H1 (cell line): ENCODE data around the gene HEBP2. TPM values are rescaled to one million over a fixed set of nuclear protein-coding genes. Genes with fewer than 3 reads are reported as not detected.

Experiments used
- CTCF ChIA-PET: fragments of 300-600 bp; sonication (Branson Sonifier 250); formaldehyde crosslinking; loops from one replicate; lab custom pipeline; 2021; ENCODE audit not compliant: partially characterized antibody; lab: Charles Lee
- POLR2A ChIA-PET: fragments of 300-600 bp; sonication (Branson Sonifier 250); formaldehyde crosslinking; loops from one replicate; lab custom pipeline; 2021; ENCODE audit warnings: inconsistent platforms; ENCODE audit not compliant: partially characterized antibody; lab: Charles Lee
- DNase-seq, 2 experiments: peaks; one replicate each; pipeline versions ENCODE4 v3.0.0 to v3.0.0-alpha.2; 2010 to 2022; ENCODE audit warnings: low spot score in 2 of 2, low read depth in 1 of 2, mixed read lengths in 1 of 2
- FAIRE-seq: peaks from 2 replicates; lab custom pipeline; 2011; peaks lifted over from hg19 to GRCh38; lab: Jason Lieb, UNC
- H2AFZ ChIP-seq: 2 replicates; pipeline ENCODE4 v1.8.1; 2012; ENCODE audit warnings: low read length, inconsistent platforms
- H2AK5ac ChIP-seq: 2 replicates; pipeline ENCODE4 v1.6.1; 2013; ENCODE audit warnings: low read depth, low read length
- H2BK120ac ChIP-seq: replicated peaks from 2 replicates; pipeline ENCODE3; 2013; ENCODE audit warnings: low read depth, low read length, inconsistent platforms
- H2BK12ac ChIP-seq: 2 replicates; pipeline ENCODE4 v1.6.1; 2013; ENCODE audit warnings: low read depth, low read length
- H2BK15ac ChIP-seq: 2 replicates; pipeline ENCODE4 v1.6.1; 2013; ENCODE audit warnings: low read length
- H2BK20ac ChIP-seq: 2 replicates; pipeline ENCODE4 v1.6.1; 2013; ENCODE audit warnings: low read length
- H2BK5ac ChIP-seq: 2 replicates; pipeline ENCODE4 v1.6.1; 2013; ENCODE audit warnings: low read depth, low read length
- H3K14ac ChIP-seq: 2 replicates; pipeline ENCODE4 v1.6.1; 2013; ENCODE audit warnings: inconsistent platforms; ENCODE audit not compliant: insufficient read length
- H3K18ac ChIP-seq: 2 replicates; pipeline ENCODE4 v1.6.1; 2013; ENCODE audit warnings: low read length; ENCODE audit errors: extremely low read depth
- H3K23ac ChIP-seq: 2 replicates; pipeline ENCODE4 v1.6.1; 2013; ENCODE audit warnings: inconsistent platforms; ENCODE audit not compliant: insufficient read length
- H3K23me2 ChIP-seq: 2 replicates; pipeline ENCODE4 v1.6.1; 2013; ENCODE audit warnings: low read depth, low read length
- H3K27ac ChIP-seq: 2 replicates; pipeline ENCODE4 v1.6.1; 2011; ENCODE audit warnings: low read depth, low read length, inconsistent platforms
- H3K27me3 ChIP-seq, 4 experiments: replicated peaks in 1 of 4; 1 replicate in 1 of 4; 2 replicates in 3 of 4; pipeline versions ENCODE4 v1.6.1 to v1.8.1; 2011 to 2013; ENCODE audit warnings: low read length in 3 of 4, mild to moderate bottlenecking in 3 of 4, inconsistent platforms in 2 of 4, mixed read lengths in 2 of 4, moderate library complexity in 1 of 4; ENCODE audit not compliant: control insufficient read depth in 3 of 4, insufficient read depth in 3 of 4; ENCODE audit errors: extremely low read depth in 1 of 4
- H3K36me3 ChIP-seq, 4 experiments: 2 replicates each; pipeline versions ENCODE4 v1.6.1 to v1.8.1; 2011 to 2013; ENCODE audit warnings: mild to moderate bottlenecking in 4 of 4, low read length in 3 of 4, moderate library complexity in 2 of 4, control low read depth in 1 of 4, inconsistent platforms in 1 of 4; ENCODE audit not compliant: insufficient read depth in 4 of 4, control insufficient read depth in 2 of 4
- H3K4ac ChIP-seq: replicated peaks from 2 replicates; pipeline ENCODE3; 2013; ENCODE audit warnings: low read length, low read depth, mixed read lengths, inconsistent platforms; ENCODE audit not compliant: insufficient read length
- H3K4me1 ChIP-seq, 4 experiments: replicated peaks in 1 of 4; 1 replicate in 1 of 4; 2 replicates in 3 of 4; pipeline versions ENCODE4 v1.6.1 to v1.8.1; 2011 to 2013; ENCODE audit warnings: low read length in 3 of 4, inconsistent platforms in 2 of 4, mixed read lengths in 1 of 4; ENCODE audit not compliant: insufficient read depth in 4 of 4, control insufficient read depth in 3 of 4
- H3K4me2 ChIP-seq, 2 experiments: 2 replicates each; pipeline versions ENCODE4 v1.6.1 to v1.8.1; 2011 to 2013; ENCODE audit warnings: low read depth in 2 of 2, low read length in 2 of 2, control low read depth in 1 of 2, inconsistent platforms in 1 of 2, mild to moderate bottlenecking in 1 of 2; ENCODE audit not compliant: insufficient read depth in 1 of 2
- H3K4me3 ChIP-seq, 4 experiments: fragments of 200-600, 300-600 bp in 1 of 4; sonication (generic), shearing (Covaris generic), sonication (Bioruptor Twin) in 1 of 4; 2 replicates each; pipeline versions ENCODE4 v1.5.1 to v1.8.1; 2011 to 2016; ENCODE audit warnings: low read length in 4 of 4, low read depth in 3 of 4, control low read depth in 2 of 4, inconsistent platforms in 2 of 4, mild to moderate bottlenecking in 2 of 4, mixed read lengths in 1 of 4, moderate library complexity in 1 of 4; ENCODE audit not compliant: insufficient read depth in 2 of 4; ENCODE audit errors: extremely low read depth in 1 of 4
- H3K56ac ChIP-seq: replicated peaks from 2 replicates; pipeline ENCODE3; 2013; ENCODE audit warnings: low read depth, mild to moderate bottlenecking, mixed read lengths, low read length, inconsistent platforms; ENCODE audit not compliant: insufficient read length
- H3K79me1 ChIP-seq: 2 replicates; pipeline ENCODE4 v1.6.1; 2013; ENCODE audit warnings: low read depth, low read length, control low read depth
- H3K79me2 ChIP-seq, 2 experiments: 2 replicates each; pipeline versions ENCODE4 v1.6.1 to v1.8.1; 2012 to 2013; ENCODE audit warnings: low read length in 2 of 2, mild to moderate bottlenecking in 2 of 2, inconsistent platforms in 1 of 2; ENCODE audit not compliant: insufficient read depth in 2 of 2, control insufficient read depth in 1 of 2
- H3K9ac ChIP-seq, 4 experiments: replicated peaks in 1 of 4; 1 replicate in 1 of 4; 2 replicates in 3 of 4; pipeline versions ENCODE4 v1.6.1 to v1.8.1; 2011 to 2013; ENCODE audit warnings: low read depth in 3 of 4, low read length in 3 of 4, control low read depth in 2 of 4, mild to moderate bottlenecking in 2 of 4, moderate library complexity in 2 of 4, inconsistent platforms in 1 of 4; ENCODE audit errors: extremely low read depth in 1 of 4
- H3K9me3 ChIP-seq, 2 experiments: 2 replicates each; pipeline versions ENCODE4 v1.6.1 to v1.8.1; 2012 to 2013; ENCODE audit warnings: mild to moderate bottlenecking in 2 of 2, moderate library complexity in 2 of 2, control low read depth in 1 of 2, inconsistent platforms in 1 of 2, low read depth in 1 of 2, low read length in 1 of 2, mixed read lengths in 1 of 2; ENCODE audit not compliant: insufficient read depth in 2 of 2
- H4K20me1 ChIP-seq, 2 experiments: replicated peaks in 1 of 2; 2 replicates each; pipeline versions ENCODE3 to v1.8.1; 2011 to 2013; ENCODE audit warnings: inconsistent platforms in 2 of 2, low read length in 2 of 2, mild to moderate bottlenecking in 1 of 2; ENCODE audit not compliant: insufficient read depth in 2 of 2, control insufficient read depth in 1 of 2
- H4K5ac ChIP-seq: 2 replicates; pipeline ENCODE4 v1.6.1; 2013; ENCODE audit warnings: low read length, low read depth, mixed read lengths, inconsistent platforms; ENCODE audit not compliant: insufficient read length
- H4K8ac ChIP-seq: 2 replicates; pipeline ENCODE4 v1.8.0; 2013; ENCODE audit warnings: mild to moderate bottlenecking, moderate library complexity, low read length, inconsistent platforms; ENCODE audit not compliant: insufficient read depth; ENCODE audit errors: extremely low read depth
- H4K91ac ChIP-seq: replicated peaks from 2 replicates; pipeline ENCODE3; 2013; ENCODE audit warnings: low read length, mixed read lengths, inconsistent platforms; ENCODE audit not compliant: insufficient read length
- RFX5 ChIP-seq: IDR thresholded peaks from 2 replicates; pipeline ENCODE4 v1.6.1; 2011; ENCODE audit warnings: low read depth, low read length, improper control_type of control experiment, borderline replicate concordance
- WGBS, 2 experiments: shearing (Covaris generic) in 1 of 2; methylation state at CpG; one replicate each; pipeline versions ENCODE4 v1.1.6 to v1.1.7; 2013 to 2015; ENCODE audit warnings: low lambda C conversion rate in 2 of 2, mixed read lengths in 2 of 2, inconsistent platforms in 1 of 2, low coverage in 1 of 2, missing lambda C conversion rate in 1 of 2; ENCODE audit not compliant: insufficient replicate concordance in 2 of 2, insufficient coverage in 1 of 2, insufficient read length in 1 of 2; ENCODE audit errors: extremely low coverage in 1 of 2, missing lambda C conversion rate in 1 of 2; 5-methylcytosine and 5-hydroxymethylcytosine counted together
- polyA plus RNA-seq, 7 experiments: library from polyadenylated mRNA; depleted of rRNA in 3 of 7; stranded (reverse) in 5 of 7; unstranded in 2 of 7; fragments of >200 nt in 5 of 7; fragments of 200-250 nt in 2 of 7; gene quantifications; 1 replicate in 5 of 7; 2 replicates in 1 of 7; 4 replicates in 1 of 7; pipeline versions ENCODE4 v1.2.1 to v1.2.3, GENCODE V29; 2011 to 2013; ENCODE audit warnings: missing spikeins in 2 of 7, mixed read lengths in 2 of 7
- total RNA-seq: library from RNA; stranded (reverse); fragmentation: NEBNext Ultra II Directional; extraction: Animal tissue kit (Norgen Biotek cat#: 25700); gene quantifications from 2 replicates; pipeline ENCODE4 v1.2.1, GENCODE V29; 2021

The HEBP2 gene
- total and polyA plus RNA-seq, 2 of the 8 experiments (the other 6 are each of a cell fraction or from before 2014, with no cell fraction given): 6.5 to 37.9 TPM

GRCh38 chr6:138421089-138421488 lies 17.1 kb downstream of the HEBP2 start:
- Histone ChIP-seq H2BK120ac (no peak overlapping the region), H3K9me3 (no peaks in the 10 kb centered on the region), H2BK5ac (no peak overlapping the region), H3K79me1 (no peaks in the 10 kb centered on the region), H3K9ac (no peak overlapping the region), H3K36me3 (peaks cover 0 to 12% (median 7%) of the 10 kb centered on the region in 4 experiments; a peak in 4 of 8 replicates), H3K27me3 (no peaks in the 10 kb centered on the region), H2BK20ac (no peak overlapping the region), H2BK12ac (no peak overlapping the region), H3K4me1 (no peaks in the 10 kb centered on the region), H2AK5ac (no peak overlapping the region), H4K20me1 (no peaks in the 10 kb centered on the region), H3K4me3 (no peak overlapping the region), H3K4me2 (no peak overlapping the region), H3K23ac (no peak overlapping the region), H2BK15ac (no peak overlapping the region), H3K23me2 (no peaks in the 10 kb centered on the region), H3K27ac (no peak overlapping the region), H4K8ac (no peak overlapping the region), H4K5ac (no peak overlapping the region), H3K4ac (no peak overlapping the region), H3K56ac (no peak overlapping the region), H3K14ac (no peak overlapping the region), H2AFZ (no peak overlapping the region), H4K91ac (no peak overlapping the region), H3K79me2 (no peaks in the 10 kb centered on the region), H3K18ac (no peak overlapping the region)
- POLR2A ChIA-PET: interaction anchor here (1.1 to 1.9 kb wide), 2 partner anchors 14 to 16 kb away, joined by 6 to 12 read pairs; partner anchors contain the start of gene HEBP2
- CTCF ChIA-PET: interaction anchor here (1.4 kb wide), 1 partner anchor 88 kb away, joined by 4 read pairs; no protein-coding TSS in a partner anchor
- DNase-seq (no peak), FAIRE-seq (no peak)
- TF ChIP-seq RFX5: no peak
- WGBS, 2 experiments: 77% methylated on average over 6 of the region's 6 CpGs; no CpG with 5 or more reads in 1 of the 2 experiments
